HL-60 (cell line): ENCODE measurements around the gene TBC1D20.

Experiments
- CTCF ChIP-seq: IDR thresholded peaks from one replicate; pipeline ENCODE4 v1.5.1; 2011; ENCODE audit warnings: low read length, control low read depth, inconsistent platforms; ENCODE audit not compliant: insufficient read depth
- POLR2AphosphoS5 ChIP-seq: IDR thresholded peaks from 2 replicates; pipeline ENCODE4 v1.6.1; 2012; ENCODE audit warnings: low read depth

GRCh38 chr20:492159-492558 is 29.8 kb upstream of the TBC1D20 start:
- TF ChIP-seq CTCF: no peak
- no peak for TF ChIP-seq POLR2AphosphoS5
